22Rv1 (cell line): ENCODE measurements around the gene PBX1.

Experiments
- CTCF ChIP-seq: fragments of 450-650 bp; IDR thresholded peaks from 2 replicates; pipeline ENCODE4 v1.5.1; 2017; ENCODE audit warnings: mild to moderate bottlenecking
- ZFX ChIP-seq: fragments of 450-650 bp; IDR thresholded peaks from 2 replicates; pipeline ENCODE4 v1.6.1; 2017; ENCODE audit warnings: antibody characterized with exemption, borderline replicate concordance

DNA sequence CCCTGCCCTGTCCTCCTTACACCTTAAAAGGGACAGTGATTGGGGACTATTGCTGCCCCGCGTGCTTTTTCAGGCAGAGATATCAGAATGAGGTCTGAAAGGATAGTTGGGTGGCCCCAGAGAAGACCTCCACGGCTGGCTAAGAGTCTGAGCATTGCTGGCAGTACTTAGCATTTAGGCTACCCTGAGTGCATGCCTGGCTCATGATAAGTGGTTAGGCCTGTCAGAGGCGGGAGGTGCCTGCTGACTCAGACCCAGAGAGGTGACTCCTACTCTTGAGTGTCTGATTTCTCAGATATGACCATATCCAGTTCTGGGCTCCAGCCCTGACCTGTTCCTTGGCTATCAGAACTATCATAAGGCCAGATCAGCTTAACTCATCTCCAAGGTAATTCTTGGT, 213.7 kb downstream of the PBX1 start:
- no peak for TF ChIP-seq CTCF
- no peak for TF ChIP-seq ZFX
